ENCODE data around the gene THSD4.
"Not testable (repeated sequence)": the region's sequence is repeated elsewhere in the genome, so short reads cannot be mapped to it uniquely, and the experiment has no call there.

The THSD4 gene

GRCh38 chr15:71261418-71261817 is 146.1 kb downstream of the THSD4 start:
- Histone ChIP-seq H3K27ac (no peak overlapping the region), H3K27me3 (ENCODE audit: insufficient read depth, low read depth) (no peaks in the 10 kb centered on the region), H3K36me3 (ENCODE audit: insufficient read depth) (no peaks in the 10 kb centered on the region), H3K79me2 (ENCODE audit: insufficient read depth, low read depth) (no peaks in the 10 kb centered on the region), H3K4me2 (no peak overlapping the region), H3K4me1 (ENCODE audit: low read depth, poor library complexity, severe bottlenecking) (no peaks in the 10 kb centered on the region), H3K4me3 (IDR thresholded peaks at IDR 0.05; ENCODE audit: insufficient read depth, low read depth, low read length) (no peak overlapping the region), H2AFZ (ENCODE audit: low read depth) (no peak overlapping the region), H4K20me1 (ENCODE audit: insufficient read depth) (no peaks in the 10 kb centered on the region), H3K9ac (no peak overlapping the region)
- TF ChIP-seq CTCF (conservative IDR thresholded peaks at IDR 0.05; ENCODE audit: low read depth, low read length) = no peak

- H3K27me3 ChIP-seq (ENCODE audit: insufficient read depth, low read depth) = no peaks in the 10 kb centered on the region
- no peak overlapping the region for H3K4me2 ChIP-seq
- H3K36me3 ChIP-seq (ENCODE audit: insufficient read depth) = no peaks in the 10 kb centered on the region
- no peak for TF ChIP-seq CTCF (conservative IDR thresholded peaks at IDR 0.05; ENCODE audit: low read depth, low read length)
- H3K4me3 ChIP-seq (IDR thresholded peaks at IDR 0.05; ENCODE audit: insufficient read depth, low read depth, low read length) = no peak overlapping the region
- no peaks in the 10 kb centered on the region for H3K79me2 ChIP-seq (ENCODE audit: insufficient read depth, low read depth)
- no peak overlapping the region for H2AFZ ChIP-seq (ENCODE audit: low read depth)
- no peak overlapping the region for H3K9ac ChIP-seq
- no peaks in the 10 kb centered on the region for H4K20me1 ChIP-seq (ENCODE audit: insufficient read depth)
- no peak overlapping the region for H3K27ac ChIP-seq
- H3K4me1 ChIP-seq (ENCODE audit: low read depth, poor library complexity, severe bottlenecking) = no peaks in the 10 kb centered on the region
These were observed 146.6 kb downstream of the THSD4 start for GRCh38 chr15:71261909-71262308.

GRCh38 chr15:71262599-71262998 is 147.3 kb downstream of the THSD4 start:
- H3K4me2 ChIP-seq = no peak overlapping the region
- H2AFZ ChIP-seq (ENCODE audit: low read depth) = no peak overlapping the region
- no peaks in the 10 kb centered on the region for H3K27me3 ChIP-seq (ENCODE audit: insufficient read depth, low read depth)
- no peaks in the 10 kb centered on the region for H3K79me2 ChIP-seq (ENCODE audit: insufficient read depth, low read depth)
- no peaks in the 10 kb centered on the region for H3K36me3 ChIP-seq (ENCODE audit: insufficient read depth)
- H3K9ac ChIP-seq = no peak overlapping the region
- TF ChIP-seq CTCF (conservative IDR thresholded peaks at IDR 0.05; ENCODE audit: low read depth, low read length) = no peak
- no peak overlapping the region for H3K4me3 ChIP-seq (IDR thresholded peaks at IDR 0.05; ENCODE audit: insufficient read depth, low read depth, low read length)
- no peaks in the 10 kb centered on the region for H3K4me1 ChIP-seq (ENCODE audit: low read depth, poor library complexity, severe bottlenecking)
- no peak overlapping the region for H3K27ac ChIP-seq
- H4K20me1 ChIP-seq (ENCODE audit: insufficient read depth) = no peaks in the 10 kb centered on the region

GRCh38 chr15:71265606-71266005 is 150.3 kb downstream of the THSD4 start:
- H3K4me3 ChIP-seq (IDR thresholded peaks at IDR 0.05; ENCODE audit: insufficient read depth, low read depth, low read length); H3K79me2 ChIP-seq (ENCODE audit: insufficient read depth, low read depth); H3K4me1 ChIP-seq (ENCODE audit: low read depth, poor library complexity, severe bottlenecking); H3K36me3 ChIP-seq (ENCODE audit: insufficient read depth); H4K20me1 ChIP-seq (ENCODE audit: insufficient read depth); H3K27ac ChIP-seq; H2AFZ ChIP-seq (ENCODE audit: low read depth); H3K4me2 ChIP-seq; H3K27me3 ChIP-seq (ENCODE audit: insufficient read depth, low read depth); H3K9ac ChIP-seq: not testable (repeated sequence)

- Histone ChIP-seq H3K4me1 (ENCODE audit: low read depth, poor library complexity, severe bottlenecking) (no peaks in the 10 kb centered on the region), H3K4me3 (IDR thresholded peaks at IDR 0.05; ENCODE audit: insufficient read depth, low read depth, low read length) (no peak overlapping the region), H4K20me1 (ENCODE audit: insufficient read depth) (no peaks in the 10 kb centered on the region), H2AFZ (ENCODE audit: low read depth) (no peak overlapping the region), H3K79me2 (ENCODE audit: insufficient read depth, low read depth) (no peaks in the 10 kb centered on the region), H3K27ac (no peak overlapping the region), H3K9ac (no peak overlapping the region), H3K27me3 (ENCODE audit: insufficient read depth, low read depth) (no peaks in the 10 kb centered on the region), H3K4me2 (no peak overlapping the region), H3K36me3 (ENCODE audit: insufficient read depth) (no peaks in the 10 kb centered on the region)
- TF ChIP-seq CTCF (conservative IDR thresholded peaks at IDR 0.05; ENCODE audit: low read depth, low read length) = no peak
These were observed 156.1 kb downstream of the THSD4 start for GRCh38 chr15:71271327-71271726.
